T-helper 17 cell (primary cell): Measurements from ENCODE around the gene C8A. TPM values are rescaled to one million over a fixed set of nuclear protein-coding genes. Genes with fewer than 3 reads are reported as not detected.

ENCODE experiments used
- ATAC-seq: fragments of 150-1000 bp; cut with Tn5 transposase; 2 replicates; pipeline ENCODE4 v1.10.0; 2021; ENCODE audit warnings: mild to moderate bottlenecking, moderate library complexity
- DNase-seq, 3 donors: peaks; one replicate each; pipeline versions ENCODE4 v3.0.0 to v3.0.0-alpha.2; 2020 to 2021
- H3K9me3 ChIP-seq: one replicate; pipeline ENCODE4 v1.7.0; 2013; ENCODE audit warnings: low read length, mild to moderate bottlenecking; ENCODE audit not compliant: control insufficient read depth, poor library complexity, severe bottlenecking
- H3K27ac Mint-ChIP-seq: one replicate; pipeline ENCODE4 v1.8.0; 2022; ENCODE audit warnings: mild to moderate bottlenecking, moderate library complexity, mixed read lengths
- H3K27me3 Mint-ChIP-seq: one replicate; pipeline ENCODE4 v1.8.0; 2022; ENCODE audit warnings: mixed read lengths
- H3K36me3 Mint-ChIP-seq: one replicate; pipeline ENCODE4 v1.8.0; 2022; ENCODE audit warnings: low read depth, mixed read lengths
- H3K4me1 Mint-ChIP-seq: one replicate; pipeline ENCODE4 v1.8.0; 2022; ENCODE audit warnings: mild to moderate bottlenecking, mixed read lengths
- H3K4me3 Mint-ChIP-seq: one replicate; pipeline ENCODE4 v1.8.0; 2022; ENCODE audit warnings: mild to moderate bottlenecking, moderate library complexity, mixed read lengths
- total RNA-seq, 4 donors: library from RNA in 2 of 4; stranded (reverse) in 2 of 4; gene quantifications; one replicate each; pipeline ENCODE4 v1.2.3 and lab custom pipeline; 2022 to 2026

Gene C8A
- total RNA-seq, 2 donors from 2014 or later, result not detected

- no peak for ATAC-seq
- Mint-ChIP-seq H3K27me3 (peaks cover 33% of the 10 kb centered on the region), H3K4me3 (no peak overlapping the region), H3K4me1 (no peaks in the 10 kb centered on the region), H3K27ac (no peak overlapping the region), H3K36me3 (no peaks in the 10 kb centered on the region)
- no peaks in the 10 kb centered on the region for H3K9me3 ChIP-seq
- DNase-seq, result no peak
Measured at GRCh38 chr1:56927171-56927570, 72.6 kb downstream of the C8A start.

GRCh38 chr1:56927986-56928385, 73.4 kb downstream of the C8A start:
- Mint-ChIP-seq H3K36me3 (no peaks in the 10 kb centered on the region), H3K4me3 (no peak overlapping the region), H3K4me1 (no peaks in the 10 kb centered on the region), H3K27me3 (peaks cover 33% of the 10 kb centered on the region), H3K27ac (no peak overlapping the region)
- DNase-seq, result no peak
- H3K9me3 ChIP-seq, result no peaks in the 10 kb centered on the region
- no peak for ATAC-seq

- no peak overlapping the region for H3K27ac Mint-ChIP-seq
- DNase-seq (no peak), ATAC-seq (no peak)
Measured at GRCh38 chr1:56929492-56929891, 74.9 kb downstream of the C8A start.

GRCh38 chr1:56931211-56931610, 76.6 kb downstream of the C8A start:
- H3K27ac Mint-ChIP-seq, result no peak overlapping the region
- no peaks in the 10 kb centered on the region for H3K9me3 ChIP-seq
- no peak overlapping the region for H3K4me3 Mint-ChIP-seq
- H3K36me3 Mint-ChIP-seq, result no peaks in the 10 kb centered on the region
- ATAC-seq (no peak), DNase-seq (no peak)
- H3K27me3 Mint-ChIP-seq, result peaks cover 14% of the 10 kb centered on the region
- H3K4me1 Mint-ChIP-seq, result no peaks in the 10 kb centered on the region

More at GRCh38 chr1:56929492-56929891, 74.9 kb downstream of the C8A start:
- Mint-ChIP-seq H3K4me3 (no peak overlapping the region), H3K27me3 (peaks cover 23% of the 10 kb centered on the region), H3K36me3 (no peaks in the 10 kb centered on the region), H3K4me1 (no peaks in the 10 kb centered on the region)
- no peaks in the 10 kb centered on the region for H3K9me3 ChIP-seq

- Mint-ChIP-seq H3K27me3 (peaks cover 12% of the 10 kb centered on the region), H3K4me1 (no peaks in the 10 kb centered on the region), H3K4me3 (no peak overlapping the region), H3K27ac (no peak overlapping the region), H3K36me3 (no peaks in the 10 kb centered on the region)
- H3K9me3 ChIP-seq, result no peaks in the 10 kb centered on the region
- no peak for DNase-seq
- ATAC-seq, result no peak
Measured at GRCh38 chr1:56931686-56932085, 77.1 kb downstream of the C8A start.

GRCh38 chr1:56933161-56933560, 78.6 kb downstream of the C8A start:
- H3K4me3 Mint-ChIP-seq, result no peak overlapping the region
- H3K9me3 ChIP-seq, result no peaks in the 10 kb centered on the region
- H3K27me3 Mint-ChIP-seq, result peaks cover 17% of the 10 kb centered on the region
- H3K4me1 Mint-ChIP-seq, result no peaks in the 10 kb centered on the region
- ATAC-seq (no peak), DNase-seq (no peak)
- H3K27ac Mint-ChIP-seq, result no peak overlapping the region
- H3K36me3 Mint-ChIP-seq, result no peaks in the 10 kb centered on the region

GRCh38 chr1:56933606-56934005, 79.0 kb downstream of the C8A start:
- DNase-seq (no peak), ATAC-seq (no peak)
- Mint-ChIP-seq H3K4me3 (no peak overlapping the region), H3K4me1 (no peaks in the 10 kb centered on the region), H3K27ac (no peak overlapping the region), H3K27me3 (peaks cover 19% of the 10 kb centered on the region), H3K36me3 (no peaks in the 10 kb centered on the region)
- no peaks in the 10 kb centered on the region for H3K9me3 ChIP-seq

GRCh38 chr1:56934430-56935060, 79.9 kb downstream of the C8A start:
- Mint-ChIP-seq H3K36me3 (no peaks in the 10 kb centered on the region), H3K27ac (no peak overlapping the region), H3K4me3 (no peak overlapping the region), H3K4me1 (no peaks in the 10 kb centered on the region), H3K27me3 (peaks cover 19% of the 10 kb centered on the region)
- H3K9me3 ChIP-seq, result no peaks in the 10 kb centered on the region
- no peak for ATAC-seq
- no peak for DNase-seq

- no peak for ATAC-seq
- Mint-ChIP-seq H3K27ac (no peak overlapping the region), H3K27me3 (peaks cover 7% of the 10 kb centered on the region), H3K36me3 (no peaks in the 10 kb centered on the region), H3K4me1 (no peaks in the 10 kb centered on the region), H3K4me3 (no peak overlapping the region)
- no peaks in the 10 kb centered on the region for H3K9me3 ChIP-seq
- DNase-seq, result no peak
Measured at GRCh38 chr1:56938646-56939045, 84.0 kb downstream of the C8A start.

- H3K27ac Mint-ChIP-seq, result no peak overlapping the region
- H3K9me3 ChIP-seq, result no peaks in the 10 kb centered on the region
- no peaks in the 10 kb centered on the region for H3K4me1 Mint-ChIP-seq
- H3K36me3 Mint-ChIP-seq, result no peaks in the 10 kb centered on the region
- DNase-seq (no peak), ATAC-seq (no peak)
- H3K4me3 Mint-ChIP-seq, result no peak overlapping the region
- H3K27me3 Mint-ChIP-seq, result peaks cover 7% of the 10 kb centered on the region
Measured at GRCh38 chr1:56939209-56939608, 84.6 kb downstream of the C8A start.

GRCh38 chr1:56940039-56940438, 85.4 kb downstream of the C8A start:
- Mint-ChIP-seq H3K27me3 (peaks cover 7% of the 10 kb centered on the region), H3K36me3 (no peaks in the 10 kb centered on the region), H3K27ac (no peak overlapping the region), H3K4me1 (no peaks in the 10 kb centered on the region), H3K4me3 (no peak overlapping the region)
- no peaks in the 10 kb centered on the region for H3K9me3 ChIP-seq
- no peak for DNase-seq
- no peak for ATAC-seq

- Mint-ChIP-seq H3K27me3 (no peaks in the 10 kb centered on the region), H3K4me1 (no peaks in the 10 kb centered on the region), H3K4me3 (no peak overlapping the region), H3K36me3 (no peaks in the 10 kb centered on the region), H3K27ac (no peak overlapping the region)
- ATAC-seq (no peak), DNase-seq (no peak)
- H3K9me3 ChIP-seq, result no peaks in the 10 kb centered on the region
Measured at GRCh38 chr1:56948403-56949023, 93.9 kb downstream of the C8A start.

GRCh38 chr1:56952501-56952900, 97.9 kb downstream of the C8A start:
- Mint-ChIP-seq H3K36me3 (no peaks in the 10 kb centered on the region), H3K27me3 (peaks cover 18% of the 10 kb centered on the region), H3K4me3 (no peak overlapping the region), H3K4me1 (no peaks in the 10 kb centered on the region), H3K27ac (no peak overlapping the region)
- H3K9me3 ChIP-seq, result no peaks in the 10 kb centered on the region
- DNase-seq (no peak), ATAC-seq (no peak)

- Mint-ChIP-seq H3K36me3 (peaks cover 5% of the 10 kb centered on the region), H3K4me1 (peaks cover 4% of the 10 kb centered on the region), H3K4me3 (no peak overlapping the region), H3K27ac (no peak overlapping the region), H3K27me3 (peaks cover 26% of the 10 kb centered on the region)
- DNase-seq (no peak), ATAC-seq (no peak)
- no peaks in the 10 kb centered on the region for H3K9me3 ChIP-seq
Measured at GRCh38 chr1:56953386-56953785, 98.8 kb downstream of the C8A start.
